ENCODE measurements around the gene TFPI2. TPM values are rescaled to one million over a fixed set of nuclear protein-coding genes. Genes with fewer than 3 reads are reported as not detected.
A peak's percentile ranks its signal among the peaks of the same experiment; 100 is the strongest.

TFPI2 gene
- total RNA-seq, 4 donors from 2014 or later = 0.40 to 1.4 TPM; not detected in 2

DNA sequence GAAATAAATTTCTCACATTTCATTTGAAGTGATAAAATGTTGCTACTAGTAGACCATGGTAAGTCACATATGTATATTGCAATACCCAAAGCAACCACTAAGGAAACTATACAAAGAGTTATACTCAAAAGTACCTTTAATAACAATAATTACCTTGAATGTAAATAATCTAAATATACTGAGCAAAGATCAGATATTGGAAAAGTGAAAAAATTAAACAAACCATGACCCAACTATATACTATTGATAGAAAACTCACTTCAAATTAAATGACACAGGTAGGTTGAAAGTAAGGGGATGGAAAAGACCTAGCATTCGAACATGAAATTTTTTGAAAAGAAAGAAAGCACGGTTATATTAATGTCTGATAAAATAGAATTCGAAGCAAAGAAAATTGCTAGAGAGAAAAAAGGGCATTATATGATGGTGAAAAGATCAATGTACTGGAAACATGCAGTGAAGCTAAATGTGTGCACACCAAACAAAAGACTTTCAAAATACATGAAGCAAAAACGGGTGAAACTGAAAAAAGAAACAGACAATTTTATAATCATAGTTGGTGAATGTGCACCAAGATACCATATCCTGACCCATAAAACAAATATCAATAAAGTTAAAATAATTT lies 29.1 kb downstream of the TFPI2 start:
- no peak for DNase-seq
- H3K4me1 ChIP-seq = no peaks in the 10 kb centered on the region
- TF ChIP-seq POLR2A (IDR thresholded peaks at IDR 0.05) = no peak
- TF ChIP-seq, protein P1, sequence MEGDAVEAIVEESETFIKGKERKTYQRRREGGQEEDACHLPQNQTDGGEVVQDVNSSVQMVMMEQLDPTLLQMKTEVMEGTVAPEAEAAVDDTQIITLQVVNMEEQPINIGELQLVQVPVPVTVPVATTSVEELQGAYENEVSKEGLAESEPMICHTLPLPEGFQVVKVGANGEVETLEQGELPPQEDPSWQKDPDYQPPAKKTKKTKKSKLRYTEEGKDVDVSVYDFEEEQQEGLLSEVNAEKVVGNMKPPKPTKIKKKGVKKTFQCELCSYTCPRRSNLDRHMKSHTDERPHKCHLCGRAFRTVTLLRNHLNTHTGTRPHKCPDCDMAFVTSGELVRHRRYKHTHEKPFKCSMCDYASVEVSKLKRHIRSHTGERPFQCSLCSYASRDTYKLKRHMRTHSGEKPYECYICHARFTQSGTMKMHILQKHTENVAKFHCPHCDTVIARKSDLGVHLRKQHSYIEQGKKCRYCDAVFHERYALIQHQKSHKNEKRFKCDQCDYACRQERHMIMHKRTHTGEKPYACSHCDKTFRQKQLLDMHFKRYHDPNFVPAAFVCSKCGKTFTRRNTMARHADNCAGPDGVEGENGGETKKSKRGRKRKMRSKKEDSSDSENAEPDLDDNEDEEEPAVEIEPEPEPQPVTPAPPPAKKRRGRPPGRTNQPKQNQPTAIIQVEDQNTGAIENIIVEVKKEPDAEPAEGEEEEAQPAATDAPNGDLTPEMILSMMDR (IDR thresholded peaks at IDR 0.05) = peak in 3 of 6 experiments; percentile 13 to 25 (median 15)
- H3K9me3 ChIP-seq = no peaks in the 10 kb centered on the region
- no peak overlapping the region for H3K27ac ChIP-seq
- no peaks in the 10 kb centered on the region for H3K27me3 ChIP-seq
- no peak overlapping the region for H3K4me3 ChIP-seq
- no peaks in the 10 kb centered on the region for H3K36me3 ChIP-seq

DNA sequence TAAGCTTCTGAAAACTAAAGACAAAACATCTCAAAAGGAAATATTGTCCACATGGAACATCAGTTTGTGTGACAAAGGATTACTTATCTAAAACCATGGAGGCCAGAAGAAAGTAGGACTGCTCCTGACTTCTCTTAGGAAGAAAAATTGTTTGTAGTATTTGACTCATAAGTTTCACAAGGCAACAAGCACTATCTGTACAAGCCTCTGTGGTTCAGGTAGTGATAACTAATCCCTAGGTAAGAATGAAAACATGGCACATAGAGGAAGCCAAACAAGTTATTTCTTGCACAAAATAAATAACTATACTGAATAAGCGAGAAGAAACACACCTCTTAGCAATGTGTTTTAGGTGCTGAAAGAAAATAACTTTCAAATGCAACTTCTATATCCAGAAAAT lies 30.3 kb downstream of the TFPI2 start:
- TF ChIP-seq POLR2A (IDR thresholded peaks at IDR 0.05) = no peak
- no peaks in the 10 kb centered on the region for H3K4me1 ChIP-seq
- H3K27me3 ChIP-seq = no peaks in the 10 kb centered on the region
- no peaks in the 10 kb centered on the region for H3K36me3 ChIP-seq
- H3K27ac ChIP-seq = no peak overlapping the region
- H3K4me3 ChIP-seq = no peak overlapping the region
- no peaks in the 10 kb centered on the region for H3K9me3 ChIP-seq
- DNase-seq = no peak

DNA sequence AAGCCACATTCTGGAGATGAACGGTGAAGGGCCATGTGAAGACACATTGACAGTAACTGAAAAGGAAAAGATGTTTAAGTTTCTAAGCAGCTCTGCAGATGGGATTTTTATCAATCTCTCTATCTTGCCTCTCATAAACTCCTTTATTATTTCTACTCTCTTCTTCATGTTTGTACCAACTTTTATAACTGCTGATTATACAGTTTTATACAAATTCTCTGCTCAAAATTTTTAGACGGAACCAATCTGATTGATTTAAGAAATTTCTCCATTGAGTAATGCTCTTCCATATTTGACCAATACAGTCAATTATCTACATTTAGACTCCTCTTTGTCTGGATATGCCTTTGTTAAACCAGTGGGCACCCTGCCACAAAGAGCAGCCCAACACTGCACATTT lies 31.7 kb downstream of the TFPI2 start:
- no peak for TF ChIP-seq POLR2A (IDR thresholded peaks at IDR 0.05)
- TF ChIP-seq, protein P1 (IDR thresholded peaks at IDR 0.05) = no peak
- no peaks in the 10 kb centered on the region for H3K27me3 ChIP-seq
- no peaks in the 10 kb centered on the region for H3K9me3 ChIP-seq
- no peak for DNase-seq
- H3K4me1 ChIP-seq = no peaks in the 10 kb centered on the region
- no peak overlapping the region for H3K27ac ChIP-seq
- H3K4me3 ChIP-seq = no peak overlapping the region
- H3K36me3 ChIP-seq = no peaks in the 10 kb centered on the region

DNA sequence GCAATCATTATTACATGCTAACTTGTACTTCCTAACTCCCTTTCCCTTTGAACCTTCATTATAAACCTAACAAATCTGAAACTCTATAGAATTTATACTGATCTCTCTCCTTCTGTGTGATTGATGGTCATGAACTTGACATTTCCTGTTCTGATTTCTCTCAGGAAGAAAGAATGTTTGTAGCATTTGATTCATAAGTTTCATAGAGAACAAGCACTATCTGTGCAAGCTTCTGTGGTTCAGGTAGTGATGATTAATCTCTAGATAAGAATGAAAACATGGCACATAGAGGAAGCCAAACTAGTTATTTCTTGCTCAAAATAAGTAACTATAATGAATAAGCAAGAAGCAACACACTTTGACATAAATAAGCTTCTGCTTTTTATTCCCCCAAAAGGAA lies 34.2 kb downstream of the TFPI2 start:
- no peaks in the 10 kb centered on the region for H3K36me3 ChIP-seq
- H3K9me3 ChIP-seq = no peaks in the 10 kb centered on the region
- no peaks in the 10 kb centered on the region for H3K4me1 ChIP-seq
- H3K27me3 ChIP-seq = no peaks in the 10 kb centered on the region
- no peak for DNase-seq
- no peak overlapping the region for H3K27ac ChIP-seq
- TF ChIP-seq, protein P1 (IDR thresholded peaks at IDR 0.05) = no peak
- TF ChIP-seq POLR2A (IDR thresholded peaks at IDR 0.05) = no peak
- H3K4me3 ChIP-seq = no peak overlapping the region

DNA sequence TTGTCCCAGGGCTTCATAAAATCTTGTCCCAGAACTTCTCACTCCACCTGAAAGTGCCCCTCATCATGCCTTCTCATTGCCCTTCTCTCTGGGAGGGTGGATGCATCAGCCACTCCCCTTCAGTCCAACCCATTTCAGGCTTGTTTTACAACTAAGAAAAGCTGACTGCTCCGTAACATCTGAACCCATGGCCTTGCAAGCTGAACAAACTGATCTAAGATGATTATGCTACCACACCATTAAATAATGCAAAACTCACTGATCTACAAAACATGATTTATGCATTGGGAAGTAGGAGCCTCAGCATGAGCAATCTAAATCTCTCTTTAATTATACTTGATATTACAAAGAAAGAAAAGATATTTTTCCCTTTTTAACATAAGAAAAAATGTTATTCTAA lies 34.8 kb downstream of the TFPI2 start:
- Histone ChIP-seq H3K4me3 (no peak overlapping the region), H3K27ac (no peak overlapping the region), H3K36me3 (no peaks in the 10 kb centered on the region), H3K4me1 (no peaks in the 10 kb centered on the region), H3K9me3 (no peaks in the 10 kb centered on the region), H3K27me3 (no peaks in the 10 kb centered on the region)
- DNase-seq = no peak
- TF ChIP-seq, protein P1 (IDR thresholded peaks at IDR 0.05) = no peak
- no peak for TF ChIP-seq POLR2A (IDR thresholded peaks at IDR 0.05)

DNA sequence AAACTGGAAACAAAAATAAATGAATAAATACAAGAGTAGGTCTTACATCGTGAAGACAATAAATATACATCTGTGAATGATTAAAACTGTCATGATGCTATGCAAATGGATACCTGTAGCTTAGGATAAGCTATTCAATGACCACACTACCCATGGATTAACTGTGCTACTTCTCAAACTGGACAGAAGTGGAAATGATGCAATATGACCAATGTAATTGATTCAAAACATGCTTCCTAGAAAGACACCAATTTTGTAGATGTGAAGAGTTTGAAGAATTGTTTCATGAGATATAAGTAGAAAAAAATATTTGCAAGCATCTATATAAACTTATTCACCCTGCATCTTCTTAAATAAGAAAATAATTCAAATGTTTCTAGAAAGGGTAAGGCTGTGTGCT lies 36.1 kb downstream of the TFPI2 start:
- Histone ChIP-seq H3K27ac (no peak overlapping the region), H3K4me1 (no peaks in the 10 kb centered on the region), H3K27me3 (no peaks in the 10 kb centered on the region), H3K36me3 (no peaks in the 10 kb centered on the region), H3K4me3 (no peak overlapping the region), H3K9me3 (no peaks in the 10 kb centered on the region)
- DNase-seq = no peak
- TF ChIP-seq, protein P1 (IDR thresholded peaks at IDR 0.05) = no peak
- no peak for TF ChIP-seq POLR2A (IDR thresholded peaks at IDR 0.05)

Data from Peyer's patch (tissue), 4 donors.